Vagina (tissue), 2 donors: ENCODE results near the gene PDE4D. TPM values are rescaled to one million over a fixed set of nuclear protein-coding genes. Genes with fewer than 3 reads are reported as not detected.

Experiments used
- DNase-seq, 2 donors: peaks; one replicate each; pipeline ENCODE4 v3.0.0-alpha.2; 2017; ENCODE audit errors: extremely low spot score in 2 of 2
- H3K27ac ChIP-seq: fragments of 200-600 bp; sonication (generic); one replicate; pipeline ENCODE4 v1.5.1; 2019
- H3K27me3 ChIP-seq: fragments of 200-600 bp; sonication (generic); one replicate; pipeline ENCODE4 v1.5.1; 2019
- H3K36me3 ChIP-seq, 2 donors: fragments of 200-600 bp; sonication (generic); one replicate each; pipeline ENCODE4 v1.5.1; 2017 to 2019
- H3K4me1 ChIP-seq: fragments of 200-600 bp; sonication (generic); one replicate; pipeline ENCODE4 v1.5.1; 2019
- H3K4me3 ChIP-seq, 2 donors: fragments of 200-600 bp; sonication (generic); 1 replicate in 1 of 2; 2 replicates in 1 of 2; pipeline ENCODE4 v1.5.1; 2016 to 2019
- H3K9me3 ChIP-seq: fragments of 200-600 bp; sonication (generic); one replicate; pipeline ENCODE4 v1.5.1; 2019
- POLR2A ChIP-seq, 2 donors: fragments of 450-650 bp; IDR thresholded peaks; one replicate each; pipeline ENCODE4 v1.6.1; 2017; ENCODE audit warnings: antibody characterized with exemption in 2 of 2, mild to moderate bottlenecking in 2 of 2, moderate library complexity in 2 of 2
- POLR2AphosphoS5 ChIP-seq, 2 donors: sonication (generic); formaldehyde crosslinking; IDR thresholded peaks; one replicate each; pipeline ENCODE4 v1.9.0; 2017; ENCODE audit warnings: antibody characterized with exemption in 2 of 2, mild to moderate bottlenecking in 2 of 2, low read depth in 1 of 2; ENCODE audit not compliant: insufficient read depth in 1 of 2
- intact Hi-C: fragments of 100-400 bp; cut with DNase I; formaldehyde crosslinking; loops from one replicate; pipeline ENCODE4 v1.15.1; 2023
- total RNA-seq: library from RNA; depleted of rRNA; stranded (reverse); fragments of >200 nt; gene quantifications from one replicate; pipeline ENCODE4 v1.2.3, GENCODE V29; 2016
- TF ChIP-seq, protein P1 (sequence below), 3 experiments: fragments of 450-650 bp in 2 of 3; fragments of 200-600 bp in 1 of 3; sonication (generic) in 1 of 3; IDR thresholded peaks; one replicate each; pipeline ENCODE4 v1.5.1; 2017 to 2019; ENCODE audit warnings: antibody characterized with exemption in 3 of 3, mild to moderate bottlenecking in 2 of 3, moderate library complexity in 2 of 3

The PDE4D gene
- total RNA-seq, 1 donor from 2014 or later, result 86.9 TPM

DNA sequence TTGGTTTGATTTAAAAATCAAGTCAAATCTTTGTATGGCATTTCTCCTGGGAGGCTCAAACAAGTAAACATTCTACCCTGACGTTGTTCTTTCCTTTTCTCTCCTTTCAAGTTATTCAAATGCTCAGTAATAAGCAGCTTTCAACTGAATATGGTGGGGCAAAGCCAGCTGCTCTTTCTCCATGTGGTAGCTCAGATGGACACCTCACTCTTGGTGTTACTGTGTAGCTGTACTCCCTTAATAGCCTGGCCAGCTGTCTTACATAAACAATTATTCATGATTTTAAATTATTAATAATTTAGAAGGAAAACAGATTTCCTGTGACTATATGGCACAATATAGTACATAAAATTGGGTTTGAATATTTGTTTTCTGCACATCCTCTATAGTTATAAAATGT lies 165.2 kb downstream of the PDE4D start:
- DNase-seq, result no peak
- no peak overlapping the region for H3K4me3 ChIP-seq
- no peaks in the 10 kb centered on the region for H3K9me3 ChIP-seq
- intact Hi-C loops, result no loop called here
- no peaks in the 10 kb centered on the region for H3K36me3 ChIP-seq
- TF ChIP-seq, protein P1, sequence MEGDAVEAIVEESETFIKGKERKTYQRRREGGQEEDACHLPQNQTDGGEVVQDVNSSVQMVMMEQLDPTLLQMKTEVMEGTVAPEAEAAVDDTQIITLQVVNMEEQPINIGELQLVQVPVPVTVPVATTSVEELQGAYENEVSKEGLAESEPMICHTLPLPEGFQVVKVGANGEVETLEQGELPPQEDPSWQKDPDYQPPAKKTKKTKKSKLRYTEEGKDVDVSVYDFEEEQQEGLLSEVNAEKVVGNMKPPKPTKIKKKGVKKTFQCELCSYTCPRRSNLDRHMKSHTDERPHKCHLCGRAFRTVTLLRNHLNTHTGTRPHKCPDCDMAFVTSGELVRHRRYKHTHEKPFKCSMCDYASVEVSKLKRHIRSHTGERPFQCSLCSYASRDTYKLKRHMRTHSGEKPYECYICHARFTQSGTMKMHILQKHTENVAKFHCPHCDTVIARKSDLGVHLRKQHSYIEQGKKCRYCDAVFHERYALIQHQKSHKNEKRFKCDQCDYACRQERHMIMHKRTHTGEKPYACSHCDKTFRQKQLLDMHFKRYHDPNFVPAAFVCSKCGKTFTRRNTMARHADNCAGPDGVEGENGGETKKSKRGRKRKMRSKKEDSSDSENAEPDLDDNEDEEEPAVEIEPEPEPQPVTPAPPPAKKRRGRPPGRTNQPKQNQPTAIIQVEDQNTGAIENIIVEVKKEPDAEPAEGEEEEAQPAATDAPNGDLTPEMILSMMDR (IDR thresholded peaks at IDR 0.05), result no peak
- TF ChIP-seq POLR2AphosphoS5 (IDR thresholded peaks at IDR 0.05; ENCODE audit: insufficient read depth in 1 of 2, low read depth in 1 of 2) (no peak), POLR2A (IDR thresholded peaks at IDR 0.05) (no peak)
- H3K27ac ChIP-seq, result no peak overlapping the region
- no peaks in the 10 kb centered on the region for H3K27me3 ChIP-seq
- H3K4me1 ChIP-seq, result no peaks in the 10 kb centered on the region

- H3K4me3 ChIP-seq, result no peak overlapping the region
- H3K27me3 ChIP-seq, result no peaks in the 10 kb centered on the region
- intact Hi-C loops, result no loop called here
- TF ChIP-seq, protein P1 (IDR thresholded peaks at IDR 0.05), result no peak
- TF ChIP-seq POLR2AphosphoS5 (IDR thresholded peaks at IDR 0.05; ENCODE audit: insufficient read depth in 1 of 2, low read depth in 1 of 2), result no peak
- TF ChIP-seq POLR2A (IDR thresholded peaks at IDR 0.05), result no peak
- no peak for DNase-seq
- no peaks in the 10 kb centered on the region for H3K36me3 ChIP-seq
- no peak overlapping the region for H3K27ac ChIP-seq
- no peaks in the 10 kb centered on the region for H3K9me3 ChIP-seq
- no peaks in the 10 kb centered on the region for H3K4me1 ChIP-seq
Observed at GRCh38 chr5:59727186-59727585, 166.3 kb downstream of the PDE4D start.

DNA sequence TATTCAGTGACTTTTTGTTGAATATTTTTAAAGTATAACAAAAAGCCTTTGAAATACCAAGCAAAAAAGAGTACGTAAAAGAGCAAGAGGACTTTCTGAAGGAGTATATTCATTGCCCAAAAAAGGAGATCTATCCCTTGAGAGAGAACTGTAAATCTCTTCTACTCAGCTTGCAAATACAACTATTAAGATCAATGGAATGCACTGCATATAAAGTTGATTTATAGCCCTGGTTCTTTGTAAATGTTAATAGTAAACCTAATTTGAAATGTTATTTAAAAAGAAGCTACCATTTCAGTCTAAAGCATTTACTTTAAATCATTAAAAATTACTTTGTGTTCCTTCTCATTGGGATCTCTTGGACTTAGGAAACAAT lies 168.1 kb downstream of the PDE4D start:
- TF ChIP-seq POLR2A (IDR thresholded peaks at IDR 0.05) (no peak), POLR2AphosphoS5 (IDR thresholded peaks at IDR 0.05; ENCODE audit: insufficient read depth in 1 of 2, low read depth in 1 of 2) (no peak)
- TF ChIP-seq, protein P1 (IDR thresholded peaks at IDR 0.05), result no peak
- Histone ChIP-seq H3K9me3 (no peaks in the 10 kb centered on the region), H3K4me1 (no peaks in the 10 kb centered on the region), H3K36me3 (no peaks in the 10 kb centered on the region), H3K4me3 (no peak overlapping the region), H3K27ac (no peak overlapping the region), H3K27me3 (no peaks in the 10 kb centered on the region)
- DNase-seq, result no peak
- intact Hi-C loops, result no loop called here

- intact Hi-C loops, result no loop called here
- Histone ChIP-seq H3K4me1 (no peaks in the 10 kb centered on the region), H3K4me3 (no peak overlapping the region), H3K27ac (no peak overlapping the region), H3K36me3 (no peaks in the 10 kb centered on the region), H3K27me3 (no peaks in the 10 kb centered on the region), H3K9me3 (no peaks in the 10 kb centered on the region)
- no peak for DNase-seq
- no peak for TF ChIP-seq POLR2AphosphoS5 (IDR thresholded peaks at IDR 0.05; ENCODE audit: insufficient read depth in 1 of 2, low read depth in 1 of 2)
- TF ChIP-seq, protein P1 (IDR thresholded peaks at IDR 0.05), result peak in 1 of 3 experiments; percentile 17
Observed at GRCh38 chr5:59724482-59725391, 168.8 kb downstream of the PDE4D start.

DNA sequence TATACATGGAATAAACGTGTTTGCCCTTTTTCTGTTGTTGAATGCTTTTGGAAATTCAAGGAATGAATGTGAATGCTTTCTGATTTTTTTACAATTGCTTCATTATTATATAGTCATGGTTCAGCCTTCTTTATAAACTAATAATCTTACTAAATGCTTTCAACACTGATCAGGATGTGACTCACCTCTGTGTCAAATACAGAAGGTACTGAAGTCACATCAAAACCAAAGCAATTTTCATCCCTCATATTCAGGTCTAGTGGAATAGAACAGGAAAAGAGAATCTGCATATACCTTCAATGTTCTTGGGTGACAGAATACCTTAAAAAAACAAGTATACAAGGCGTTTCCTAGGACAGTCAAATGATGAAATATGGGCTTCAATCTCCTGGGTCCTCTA lies 170.7 kb downstream of the PDE4D start:
- no peak overlapping the region for H3K4me3 ChIP-seq
- intact Hi-C loops, result no loop called here
- no peaks in the 10 kb centered on the region for H3K9me3 ChIP-seq
- no peaks in the 10 kb centered on the region for H3K36me3 ChIP-seq
- TF ChIP-seq, protein P1 (IDR thresholded peaks at IDR 0.05), result no peak
- no peak for TF ChIP-seq POLR2AphosphoS5 (IDR thresholded peaks at IDR 0.05; ENCODE audit: insufficient read depth in 1 of 2, low read depth in 1 of 2)
- TF ChIP-seq POLR2A (IDR thresholded peaks at IDR 0.05), result no peak
- H3K27me3 ChIP-seq, result no peaks in the 10 kb centered on the region
- no peaks in the 10 kb centered on the region for H3K4me1 ChIP-seq
- H3K27ac ChIP-seq, result no peak overlapping the region
- DNase-seq, result no peak
